PC-9 (cell line): Measurements from ENCODE around the gene PLEKHA1.

Experiments
- CTCF ChIP-seq: fragments of 200-600 bp; sonication (generic); conservative IDR thresholded peaks from 2 replicates; pipeline ENCODE4 v1.6.1; 2017; ENCODE audit warnings: mixed run types, antibody characterized with exemption, mild to moderate bottlenecking, moderate library complexity
- EZH2 ChIP-seq: fragments of 200-600 bp; sonication (generic); IDR thresholded peaks from 2 replicates; pipeline ENCODE4 v1.8.0; 2017; ENCODE audit warnings: antibody characterized with exemption, low read depth

GRCh38 chr10:122464250-122464510, 89.7 kb downstream of the PLEKHA1 start:
- TF ChIP-seq CTCF (no peak), EZH2 (no peak)
